ENCODE measurements around the gene CHMP2A. TPM values are rescaled to one million over a fixed set of nuclear protein-coding genes. Genes with fewer than 3 reads are reported as not detected.

Gene CHMP2A
- total and polyA plus RNA-seq, 2 of the 13 experiments (the other 11 are each of a cell fraction or from before 2014, with no cell fraction given): 49.7 to 55.0 TPM

GRCh38 chr19:58558623-58559274 lies 3.8 kb upstream of the CHMP2A start (continued):
- TF ChIP-seq, protein P1, sequence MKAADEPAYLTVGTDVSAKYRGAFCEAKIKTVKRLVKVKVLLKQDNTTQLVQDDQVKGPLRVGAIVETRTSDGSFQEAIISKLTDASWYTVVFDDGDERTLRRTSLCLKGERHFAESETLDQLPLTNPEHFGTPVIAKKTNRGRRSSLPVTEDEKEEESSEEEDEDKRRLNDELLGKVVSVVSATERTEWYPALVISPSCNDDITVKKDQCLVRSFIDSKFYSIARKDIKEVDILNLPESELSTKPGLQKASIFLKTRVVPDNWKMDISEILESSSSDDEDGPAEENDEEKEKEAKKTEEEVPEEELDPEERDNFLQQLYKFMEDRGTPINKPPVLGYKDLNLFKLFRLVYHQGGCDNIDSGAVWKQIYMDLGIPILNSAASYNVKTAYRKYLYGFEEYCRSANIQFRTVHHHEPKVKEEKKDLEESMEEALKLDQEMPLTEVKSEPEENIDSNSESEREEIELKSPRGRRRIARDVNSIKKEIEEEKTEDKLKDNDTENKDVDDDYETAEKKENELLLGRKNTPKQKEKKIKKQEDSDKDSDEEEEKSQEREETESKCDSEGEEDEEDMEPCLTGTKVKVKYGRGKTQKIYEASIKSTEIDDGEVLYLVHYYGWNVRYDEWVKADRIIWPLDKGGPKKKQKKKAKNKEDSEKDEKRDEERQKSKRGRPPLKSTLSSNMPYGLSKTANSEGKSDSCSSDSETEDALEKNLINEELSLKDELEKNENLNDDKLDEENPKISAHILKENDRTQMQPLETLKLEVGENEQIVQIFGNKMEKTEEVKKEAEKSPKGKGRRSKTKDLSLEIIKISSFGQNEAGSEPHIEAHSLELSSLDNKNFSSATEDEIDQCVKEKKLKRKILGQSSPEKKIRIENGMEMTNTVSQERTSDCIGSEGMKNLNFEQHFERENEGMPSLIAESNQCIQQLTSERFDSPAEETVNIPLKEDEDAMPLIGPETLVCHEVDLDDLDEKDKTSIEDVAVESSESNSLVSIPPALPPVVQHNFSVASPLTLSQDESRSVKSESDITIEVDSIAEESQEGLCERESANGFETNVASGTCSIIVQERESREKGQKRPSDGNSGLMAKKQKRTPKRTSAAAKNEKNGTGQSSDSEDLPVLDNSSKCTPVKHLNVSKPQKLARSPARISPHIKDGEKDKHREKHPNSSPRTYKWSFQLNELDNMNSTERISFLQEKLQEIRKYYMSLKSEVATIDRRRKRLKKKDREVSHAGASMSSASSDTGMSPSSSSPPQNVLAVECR (CRISPR knock-in tag; IDR thresholded peaks at IDR 0.05; ENCODE audit: borderline replicate concordance): peak; percentile 64; the same call in 1 of the 2 replicates
- TF ChIP-seq NFE2L2 (IDR thresholded peaks at IDR 0.05; ENCODE audit: low read length) (no peak), HIC2 (CRISPR knock-in tag; IDR thresholded peaks at IDR 0.05; ENCODE audit: low read depth) (peak; percentile 7; the same call in 1 of the 2 replicates), KLF15 (CRISPR knock-in tag; IDR thresholded peaks at IDR 0.05; ENCODE audit: borderline replicate concordance) (0 out of 2 replicates have a peak, but pooled peaks have one; percentile 33), CREM (IDR thresholded peaks at IDR 0.05) (peak; percentile 91), CREM (CRISPR knock-in tag; IDR thresholded peaks at IDR 0.05) (no peak), TFE3 (CRISPR knock-in tag; IDR thresholded peaks at IDR 0.05) (peak; percentile 6; the same call in 1 of the 2 replicates), MBNL3 (CRISPR knock-in tag; conservative IDR thresholded peaks at IDR 0.05) (no peak), ZNF709 (CRISPR knock-in tag; IDR thresholded peaks at IDR 0.05) (no peak), NKX3-1 (CRISPR knock-in tag; IDR thresholded peaks at IDR 0.05) (peak; percentile 53; the same call in 1 of the 2 replicates), ZNF44 (CRISPR knock-in tag; IDR thresholded peaks at IDR 0.05) (no peak), ZNF883 (CRISPR knock-in tag; IDR thresholded peaks at IDR 0.05; ENCODE audit: not compliant biosample characterization) (no peak), JUND (CRISPR knock-in tag; IDR thresholded peaks at IDR 0.05) (no peak)
- TF ChIP-seq, protein P2, sequence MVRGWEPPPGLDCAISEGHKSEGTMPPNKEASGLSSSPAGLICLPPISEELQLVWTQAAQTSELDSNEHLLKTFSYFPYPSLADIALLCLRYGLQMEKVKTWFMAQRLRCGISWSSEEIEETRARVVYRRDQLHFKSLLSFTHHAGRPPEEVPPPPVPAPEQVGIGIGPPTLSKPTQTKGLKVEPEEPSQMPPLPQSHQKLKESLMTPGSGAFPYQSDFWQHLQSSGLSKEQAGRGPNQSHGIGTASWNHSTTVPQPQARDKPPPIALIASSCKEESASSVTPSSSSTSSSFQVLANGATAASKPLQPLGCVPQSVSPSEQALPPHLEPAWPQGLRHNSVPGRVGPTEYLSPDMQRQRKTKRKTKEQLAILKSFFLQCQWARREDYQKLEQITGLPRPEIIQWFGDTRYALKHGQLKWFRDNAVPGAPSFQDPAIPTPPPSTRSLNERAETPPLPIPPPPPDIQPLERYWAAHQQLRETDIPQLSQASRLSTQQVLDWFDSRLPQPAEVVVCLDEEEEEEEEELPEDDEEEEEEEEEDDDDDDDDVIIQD (CRISPR knock-in tag; IDR thresholded peaks at IDR 0.05; ENCODE audit: low read depth): no peak
- TF ChIP-seq, protein P3, sequence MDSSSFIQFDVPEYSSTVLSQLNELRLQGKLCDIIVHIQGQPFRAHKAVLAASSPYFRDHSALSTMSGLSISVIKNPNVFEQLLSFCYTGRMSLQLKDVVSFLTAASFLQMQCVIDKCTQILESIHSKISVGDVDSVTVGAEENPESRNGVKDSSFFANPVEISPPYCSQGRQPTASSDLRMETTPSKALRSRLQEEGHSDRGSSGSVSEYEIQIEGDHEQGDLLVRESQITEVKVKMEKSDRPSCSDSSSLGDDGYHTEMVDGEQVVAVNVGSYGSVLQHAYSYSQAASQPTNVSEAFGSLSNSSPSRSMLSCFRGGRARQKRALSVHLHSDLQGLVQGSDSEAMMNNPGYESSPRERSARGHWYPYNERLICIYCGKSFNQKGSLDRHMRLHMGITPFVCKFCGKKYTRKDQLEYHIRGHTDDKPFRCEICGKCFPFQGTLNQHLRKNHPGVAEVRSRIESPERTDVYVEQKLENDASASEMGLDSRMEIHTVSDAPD (CRISPR knock-in tag; IDR thresholded peaks at IDR 0.05): peak; percentile 28; the same call in 1 of the 2 replicates
- TF ChIP-seq, protein P4, sequence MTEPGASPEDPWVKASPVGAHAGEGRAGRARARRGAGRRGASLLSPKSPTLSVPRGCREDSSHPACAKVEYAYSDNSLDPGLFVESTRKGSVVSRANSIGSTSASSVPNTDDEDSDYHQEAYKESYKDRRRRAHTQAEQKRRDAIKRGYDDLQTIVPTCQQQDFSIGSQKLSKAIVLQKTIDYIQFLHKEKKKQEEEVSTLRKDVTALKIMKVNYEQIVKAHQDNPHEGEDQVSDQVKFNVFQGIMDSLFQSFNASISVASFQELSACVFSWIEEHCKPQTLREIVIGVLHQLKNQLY (CRISPR knock-in tag; IDR thresholded peaks at IDR 0.05): no peak
- TF ChIP-seq, protein P5, sequence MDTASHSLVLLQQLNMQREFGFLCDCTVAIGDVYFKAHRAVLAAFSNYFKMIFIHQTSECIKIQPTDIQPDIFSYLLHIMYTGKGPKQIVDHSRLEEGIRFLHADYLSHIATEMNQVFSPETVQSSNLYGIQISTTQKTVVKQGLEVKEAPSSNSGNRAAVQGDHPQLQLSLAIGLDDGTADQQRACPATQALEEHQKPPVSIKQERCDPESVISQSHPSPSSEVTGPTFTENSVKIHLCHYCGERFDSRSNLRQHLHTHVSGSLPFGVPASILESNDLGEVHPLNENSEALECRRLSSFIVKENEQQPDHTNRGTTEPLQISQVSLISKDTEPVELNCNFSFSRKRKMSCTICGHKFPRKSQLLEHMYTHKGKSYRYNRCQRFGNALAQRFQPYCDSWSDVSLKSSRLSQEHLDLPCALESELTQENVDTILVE (CRISPR knock-in tag; IDR thresholded peaks at IDR 0.05): peak; percentile 77; the same call in 1 of the 2 replicates
